Kidney (tissue), 14 donors: ENCODE results near the gene EDAR. TPM values are rescaled to one million over a fixed set of nuclear protein-coding genes. Genes with fewer than 3 reads are reported as not detected.
A peak's percentile ranks its signal among the peaks of the same experiment; 100 is the strongest.

ENCODE experiments used
- DNase-seq, 5 donors: peaks; one replicate each; pipeline ENCODE4 v3.0.0-alpha.2; 2013 to 2020
- FAIRE-seq: peaks from 2 replicates; lab custom pipeline; 2012; peaks lifted over from hg19 to GRCh38; lab: Jason Lieb, UNC
- H3K27ac ChIP-seq, 2 donors: one replicate each; pipeline ENCODE4 v1.7.0; 2013; ENCODE audit warnings: low read depth in 2 of 2, low read length in 2 of 2, inconsistent platforms in 1 of 2
- H3K27me3 ChIP-seq: one replicate; pipeline ENCODE4 v1.7.1; 2013; ENCODE audit warnings: low read length, inconsistent platforms; ENCODE audit not compliant: control insufficient read depth, insufficient read depth
- H3K36me3 ChIP-seq, 3 donors: one replicate each; pipeline versions ENCODE4 v1.7.0 to v1.7.1; 2013; ENCODE audit warnings: low read length in 3 of 3, control low read depth in 1 of 3, inconsistent platforms in 1 of 3; ENCODE audit not compliant: insufficient read depth in 3 of 3, control insufficient read depth in 2 of 3
- H3K4me1 ChIP-seq, 3 donors: one replicate each; pipeline versions ENCODE4 v1.7.0 to v1.7.1; 2013; ENCODE audit warnings: low read length in 3 of 3, inconsistent platforms in 1 of 3, low read depth in 1 of 3; ENCODE audit not compliant: control insufficient read depth in 2 of 3, insufficient read depth in 2 of 3
- H3K4me3 ChIP-seq, 3 donors: one replicate each; pipeline versions ENCODE4 v1.7.0 to v1.8.1; 2013; ENCODE audit warnings: low read length in 3 of 3, control low read depth in 1 of 3, inconsistent platforms in 1 of 3
- H3K9ac ChIP-seq, 3 donors: one replicate each; pipeline versions ENCODE4 v1.7.0 to v1.7.1; 2013; ENCODE audit warnings: low read length in 3 of 3, control low read depth in 1 of 3, inconsistent platforms in 1 of 3
- H3K9me3 ChIP-seq, 3 donors: one replicate each; pipeline versions ENCODE4 v1.7.0 to v1.7.1; 2013; ENCODE audit warnings: low read length in 3 of 3, control low read depth in 1 of 3, inconsistent platforms in 1 of 3; ENCODE audit not compliant: control insufficient read depth in 2 of 3, insufficient read depth in 1 of 3
- intact Hi-C: fragments of 100-400 bp; cut with DNase I; formaldehyde crosslinking; loops from one replicate; pipeline ENCODE4 v1.11.1; 2022
- polyA plus RNA-seq: library from polyadenylated mRNA; stranded (reverse); fragments of 350-450 nt; fragmentation: Illumina TruSeq; extraction: RNeasy Lipid Tissue Mini Kit (QIAGEN cat#74804); gene quantifications from one replicate; pipeline ENCODE4 v1.2.3, GENCODE V29; 2014; ENCODE audit warnings: low read depth, low replicate concordance; ENCODE audit not compliant: insufficient read depth
- total RNA-seq: library from RNA; stranded (reverse); fragmentation: NEBNext Ultra II Directional; extraction: Animal tissue kit (Norgen Biotek cat#: 25700); gene quantifications from one replicate; pipeline ENCODE4 v1.2.1, GENCODE V29; 2021
- TF ChIP-seq, protein P1 (sequence below): IDR thresholded peaks from 3 replicates; pipeline ENCODE4 v1.5.1; 2012; ENCODE audit warnings: mild to moderate bottlenecking, moderate library complexity, borderline replicate concordance; ENCODE audit not compliant: insufficient read depth; ENCODE audit errors: extremely low read depth
- donor health status: control.
- donor health status: control.
- donor health status: control.
- donor health status: control.
- donor health status: control.
- donor health status: DM: yes; HTN: yes; CAD: no.
- donor health status: Normal renal cell carcinoma (clear cell type).

The EDAR gene
- total and polyA plus RNA-seq, 2 donors from 2014 or later = 0.17 to 3.1 TPM

DNA sequence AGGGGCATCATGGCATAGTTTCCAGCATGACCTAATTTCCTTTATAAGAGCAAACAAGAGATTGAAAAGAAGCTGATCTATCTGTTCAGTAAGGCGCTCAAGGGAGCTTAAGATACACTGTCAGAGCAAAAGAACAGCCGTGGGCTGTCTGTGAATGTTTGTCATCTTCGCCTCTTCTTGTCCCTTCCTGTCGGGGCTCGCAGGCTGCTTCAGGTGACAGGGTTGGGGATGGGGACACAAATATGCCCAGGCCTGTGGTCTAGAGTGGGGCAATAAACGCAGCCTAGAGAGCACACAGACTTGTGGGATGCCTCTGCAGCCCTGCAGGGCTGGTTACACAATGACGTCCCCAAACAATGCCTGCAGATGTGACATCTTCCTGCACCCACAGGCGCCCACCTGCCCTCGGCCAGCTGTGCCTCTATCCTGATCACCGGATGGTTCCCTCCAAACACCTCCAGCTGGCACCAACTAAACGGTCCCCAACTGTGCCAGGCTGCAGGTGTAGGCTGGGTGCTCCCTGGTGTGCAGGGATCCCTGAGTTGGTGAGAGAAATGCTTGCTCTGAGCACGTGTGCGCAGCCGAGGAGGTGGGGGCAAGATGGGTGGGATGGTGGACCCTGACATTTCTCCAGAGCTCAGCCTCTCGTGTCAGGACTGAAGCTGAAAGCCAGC lies 72.8 kb downstream of the EDAR start:
- no peak for FAIRE-seq
- H3K4me1 ChIP-seq = no peaks in the 10 kb centered on the region
- H3K27ac ChIP-seq = no peak overlapping the region
- H3K36me3 ChIP-seq = no peaks in the 10 kb centered on the region
- intact Hi-C loops = no loop called here
- TF ChIP-seq, protein P1, sequence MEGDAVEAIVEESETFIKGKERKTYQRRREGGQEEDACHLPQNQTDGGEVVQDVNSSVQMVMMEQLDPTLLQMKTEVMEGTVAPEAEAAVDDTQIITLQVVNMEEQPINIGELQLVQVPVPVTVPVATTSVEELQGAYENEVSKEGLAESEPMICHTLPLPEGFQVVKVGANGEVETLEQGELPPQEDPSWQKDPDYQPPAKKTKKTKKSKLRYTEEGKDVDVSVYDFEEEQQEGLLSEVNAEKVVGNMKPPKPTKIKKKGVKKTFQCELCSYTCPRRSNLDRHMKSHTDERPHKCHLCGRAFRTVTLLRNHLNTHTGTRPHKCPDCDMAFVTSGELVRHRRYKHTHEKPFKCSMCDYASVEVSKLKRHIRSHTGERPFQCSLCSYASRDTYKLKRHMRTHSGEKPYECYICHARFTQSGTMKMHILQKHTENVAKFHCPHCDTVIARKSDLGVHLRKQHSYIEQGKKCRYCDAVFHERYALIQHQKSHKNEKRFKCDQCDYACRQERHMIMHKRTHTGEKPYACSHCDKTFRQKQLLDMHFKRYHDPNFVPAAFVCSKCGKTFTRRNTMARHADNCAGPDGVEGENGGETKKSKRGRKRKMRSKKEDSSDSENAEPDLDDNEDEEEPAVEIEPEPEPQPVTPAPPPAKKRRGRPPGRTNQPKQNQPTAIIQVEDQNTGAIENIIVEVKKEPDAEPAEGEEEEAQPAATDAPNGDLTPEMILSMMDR = no peak
- DNase-seq = peak in 1 of 5 donors; percentile 33
- H3K9me3 ChIP-seq = no peaks in the 10 kb centered on the region
- no peak overlapping the region for H3K4me3 ChIP-seq
- no peaks in the 10 kb centered on the region for H3K27me3 ChIP-seq
- no peak overlapping the region for H3K9ac ChIP-seq

DNA sequence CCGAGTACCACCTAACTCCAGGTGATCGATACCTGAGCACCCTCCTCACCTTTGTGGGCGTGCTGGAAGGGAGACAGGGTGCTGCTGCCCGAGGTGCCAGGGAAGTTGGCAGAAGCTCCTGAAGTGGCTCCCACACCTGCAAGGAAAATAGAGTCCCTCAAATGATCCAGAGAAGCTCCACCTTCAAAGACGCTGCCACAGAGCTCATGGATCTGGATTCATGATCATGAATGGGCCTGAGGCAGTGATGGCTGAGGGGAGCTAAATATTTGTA lies 76.5 kb downstream of the EDAR start:
- H3K27me3 ChIP-seq = no peaks in the 10 kb centered on the region
- H3K36me3 ChIP-seq = no peaks in the 10 kb centered on the region
- TF ChIP-seq, protein P1 = no peak
- H3K4me1 ChIP-seq = no peaks in the 10 kb centered on the region
- DNase-seq (no peak), FAIRE-seq (no peak)
- intact Hi-C loops = no loop called here
- no peak overlapping the region for H3K9ac ChIP-seq
- H3K4me3 ChIP-seq = no peak overlapping the region
- no peaks in the 10 kb centered on the region for H3K9me3 ChIP-seq
- H3K27ac ChIP-seq = no peak overlapping the region

DNA sequence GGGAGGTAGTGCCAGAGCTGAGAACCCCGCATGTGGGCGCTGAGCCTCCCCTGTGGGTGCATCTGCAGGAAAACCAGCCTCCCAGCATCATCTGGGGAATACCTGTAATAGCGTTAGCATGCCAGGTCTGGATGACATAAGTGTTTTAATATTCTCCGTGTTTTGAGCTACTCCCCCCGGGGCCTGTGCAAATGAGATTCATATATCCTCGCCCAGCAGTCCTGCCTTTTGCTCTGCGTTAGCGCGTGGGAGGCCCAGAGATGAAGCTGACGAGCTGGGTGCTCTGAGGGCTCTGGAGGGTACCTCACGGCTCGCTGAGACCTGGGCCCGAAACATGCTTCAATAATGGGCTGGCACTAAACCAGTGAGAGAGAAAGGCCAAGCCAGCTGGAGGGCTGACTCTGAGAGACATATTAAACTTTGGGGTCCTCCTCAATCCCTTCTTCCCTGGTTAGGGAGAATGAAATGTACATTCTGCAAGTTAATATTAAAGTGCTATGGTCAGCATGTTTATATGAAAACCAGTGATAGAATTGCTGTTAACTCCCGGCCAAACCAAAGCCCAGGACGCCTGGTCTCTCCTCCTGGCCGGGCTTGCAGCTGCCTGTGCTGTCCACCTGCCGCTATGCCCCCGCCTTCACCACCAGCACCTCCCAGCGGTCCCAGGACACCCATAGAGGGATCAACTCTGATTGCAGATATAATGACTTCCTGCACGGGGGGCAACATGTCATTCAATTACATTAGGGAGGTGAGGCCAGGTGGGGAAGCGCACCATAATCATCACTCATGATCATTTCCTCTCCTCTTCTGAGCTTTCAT lies 77.0 kb downstream of the EDAR start:
- Histone ChIP-seq H3K27ac (no peak overlapping the region), H3K4me3 (no peak overlapping the region), H3K9me3 (no peaks in the 10 kb centered on the region), H3K36me3 (no peaks in the 10 kb centered on the region), H3K27me3 (no peaks in the 10 kb centered on the region), H3K9ac (no peak overlapping the region), H3K4me1 (no peaks in the 10 kb centered on the region)
- intact Hi-C loops = no loop called here
- TF ChIP-seq, protein P1 = no peak
- no peak for DNase-seq
- FAIRE-seq = no peak
